Chondrocyte (in vitro differentiated cells): ENCODE measurements around the gene OR8B4. TPM values are rescaled to one million over a fixed set of nuclear protein-coding genes. Genes with fewer than 3 reads are reported as not detected.

ENCODE experiments used
- DNase-seq: peaks from one replicate; pipeline ENCODE4 v3.0.0; 2021; ENCODE audit warnings: mixed read lengths, low spot score
- H3K27ac Mint-ChIP-seq: one replicate; pipeline ENCODE4 v1.8.0; 2021; ENCODE audit warnings: mild to moderate bottlenecking, moderate library complexity, mixed read lengths; ENCODE audit not compliant: unreplicated experiment
- H3K27me3 Mint-ChIP-seq: 2 replicates; pipeline ENCODE4 v1.8.0; 2021; ENCODE audit warnings: low read depth, mixed read lengths
- H3K36me3 Mint-ChIP-seq: 2 replicates; pipeline ENCODE4 v1.8.0; 2021; ENCODE audit warnings: low read depth, mixed read lengths
- H3K4me1 Mint-ChIP-seq: 2 replicates; pipeline ENCODE4 v1.8.0; 2021; ENCODE audit warnings: low read depth, mild to moderate bottlenecking, mixed read lengths
- H3K4me3 Mint-ChIP-seq: one replicate; pipeline ENCODE4 v1.8.0; 2021; ENCODE audit warnings: mild to moderate bottlenecking, moderate library complexity, mixed read lengths; ENCODE audit not compliant: unreplicated experiment
- H3K9me3 Mint-ChIP-seq: 2 replicates; pipeline ENCODE4 v1.8.0; 2021; ENCODE audit warnings: low read depth, mixed read lengths
- total RNA-seq: library from RNA; stranded (reverse); gene quantifications from 3 replicates; pipeline ENCODE4 v1.2.1, GENCODE V29; 2021
- TF ChIP-seq, protein P1 (sequence below): fragments of 200-600 bp; sonication (generic); IDR thresholded peaks from 2 replicates; pipeline ENCODE4 v1.5.0; 2021; ENCODE audit warnings: antibody characterized with exemption, mild to moderate bottlenecking, moderate library complexity

OR8B4 gene
- total RNA-seq, 1 donor from 2014 or later, result not detected

DNA sequence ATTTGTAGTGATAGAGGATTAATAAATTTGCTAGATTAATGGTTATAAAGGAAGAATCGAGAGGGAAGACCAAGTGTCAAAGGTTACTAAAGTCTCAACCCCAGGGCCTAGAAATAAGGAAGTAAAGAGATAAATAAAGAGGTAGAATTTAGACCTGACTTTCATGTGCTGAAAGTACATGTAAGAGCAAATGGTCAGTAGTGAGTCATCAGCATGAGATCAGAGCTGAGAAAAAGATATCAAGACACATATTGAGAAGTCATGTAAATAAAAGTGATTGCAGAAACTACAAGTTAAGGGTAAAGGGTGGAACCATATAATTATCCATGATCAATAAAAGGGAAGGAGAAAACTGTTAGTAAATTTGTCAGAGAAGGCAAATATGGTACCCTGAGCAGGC is 22.2 kb upstream of the OR8B4 start:
- TF ChIP-seq, protein P1, sequence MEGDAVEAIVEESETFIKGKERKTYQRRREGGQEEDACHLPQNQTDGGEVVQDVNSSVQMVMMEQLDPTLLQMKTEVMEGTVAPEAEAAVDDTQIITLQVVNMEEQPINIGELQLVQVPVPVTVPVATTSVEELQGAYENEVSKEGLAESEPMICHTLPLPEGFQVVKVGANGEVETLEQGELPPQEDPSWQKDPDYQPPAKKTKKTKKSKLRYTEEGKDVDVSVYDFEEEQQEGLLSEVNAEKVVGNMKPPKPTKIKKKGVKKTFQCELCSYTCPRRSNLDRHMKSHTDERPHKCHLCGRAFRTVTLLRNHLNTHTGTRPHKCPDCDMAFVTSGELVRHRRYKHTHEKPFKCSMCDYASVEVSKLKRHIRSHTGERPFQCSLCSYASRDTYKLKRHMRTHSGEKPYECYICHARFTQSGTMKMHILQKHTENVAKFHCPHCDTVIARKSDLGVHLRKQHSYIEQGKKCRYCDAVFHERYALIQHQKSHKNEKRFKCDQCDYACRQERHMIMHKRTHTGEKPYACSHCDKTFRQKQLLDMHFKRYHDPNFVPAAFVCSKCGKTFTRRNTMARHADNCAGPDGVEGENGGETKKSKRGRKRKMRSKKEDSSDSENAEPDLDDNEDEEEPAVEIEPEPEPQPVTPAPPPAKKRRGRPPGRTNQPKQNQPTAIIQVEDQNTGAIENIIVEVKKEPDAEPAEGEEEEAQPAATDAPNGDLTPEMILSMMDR, result no peak
- Mint-ChIP-seq H3K36me3 (no peaks in the 10 kb centered on the region), H3K4me3 (no peak overlapping the region), H3K27ac (no peak overlapping the region), H3K9me3 (peaks cover 8% of the 10 kb centered on the region), H3K4me1 (no peaks in the 10 kb centered on the region), H3K27me3 (peaks cover 22% of the 10 kb centered on the region)
- DNase-seq, result no peak

DNA sequence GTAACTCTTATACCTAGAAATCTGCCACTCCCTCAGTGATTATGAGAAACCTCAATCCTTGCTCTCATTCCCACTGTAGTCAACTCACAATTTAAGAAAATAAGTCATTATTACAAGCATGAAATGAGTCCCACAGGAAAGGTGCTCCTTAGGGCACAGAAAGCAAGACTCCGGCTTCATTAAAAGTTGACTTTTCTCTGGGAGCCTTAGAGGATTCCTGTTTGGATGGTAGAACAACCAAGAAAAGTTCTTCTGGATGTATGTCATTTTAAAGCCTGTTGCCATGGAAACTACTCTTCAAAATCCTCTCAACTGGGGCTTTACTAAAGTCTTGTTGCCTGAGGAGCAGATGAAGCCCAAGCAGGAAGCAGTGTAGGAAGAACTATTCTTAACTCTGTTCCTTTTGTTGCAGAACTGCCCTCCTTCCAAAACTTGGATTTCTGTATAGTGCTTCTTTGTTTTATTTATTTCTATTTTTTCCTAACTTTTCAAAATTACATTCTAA is 21.0 kb upstream of the OR8B4 start, which contains the start of gene OR8B8:
TSS of gene OR8B8 (minus strand) at position 51 of the 505 bp plus-strand sequence. CDS start 4,611 bp downstream, outside the sequence.
- TF ChIP-seq, protein P1, result no peak
- H3K27me3 Mint-ChIP-seq, result peaks cover 24% of the 10 kb centered on the region
- H3K4me3 Mint-ChIP-seq, result no peak within 1 kb of the TSS
- H3K9me3 Mint-ChIP-seq, result no peaks in the 10 kb centered on the region
- H3K4me1 Mint-ChIP-seq, result no peaks in the 10 kb centered on the region
- H3K36me3 Mint-ChIP-seq, result no peaks in the 10 kb centered on the region
- DNase-seq, result no peak
- H3K27ac Mint-ChIP-seq, result no peak within 1 kb of the TSS

DNA sequence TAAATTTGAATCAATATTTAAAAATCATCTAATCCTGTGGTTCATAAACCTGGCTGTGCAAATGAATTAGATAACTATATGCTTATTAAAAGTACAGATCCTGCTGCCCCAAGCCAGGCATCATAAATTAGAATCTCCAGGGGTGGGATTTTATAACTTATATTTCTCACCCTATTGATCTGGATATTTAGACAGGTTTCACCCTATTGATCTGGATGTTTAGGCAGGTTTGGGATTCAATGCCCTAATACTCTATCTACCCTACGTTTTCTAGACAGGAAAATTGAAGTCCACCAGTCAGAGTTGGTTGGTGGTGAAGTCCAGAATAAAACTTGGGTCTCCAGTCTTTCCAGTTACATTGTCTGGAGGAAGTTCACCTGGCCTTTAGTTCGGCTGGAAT is 18.2 kb upstream of the OR8B4 start:
- TF ChIP-seq, protein P1, result no peak
- H3K27me3 Mint-ChIP-seq, result peaks cover 42% of the 10 kb centered on the region
- no peaks in the 10 kb centered on the region for H3K36me3 Mint-ChIP-seq
- no peaks in the 10 kb centered on the region for H3K4me1 Mint-ChIP-seq
- no peak for DNase-seq
- H3K9me3 Mint-ChIP-seq, result no peaks in the 10 kb centered on the region
- no peak overlapping the region for H3K27ac Mint-ChIP-seq
- H3K4me3 Mint-ChIP-seq, result no peak overlapping the region

DNA sequence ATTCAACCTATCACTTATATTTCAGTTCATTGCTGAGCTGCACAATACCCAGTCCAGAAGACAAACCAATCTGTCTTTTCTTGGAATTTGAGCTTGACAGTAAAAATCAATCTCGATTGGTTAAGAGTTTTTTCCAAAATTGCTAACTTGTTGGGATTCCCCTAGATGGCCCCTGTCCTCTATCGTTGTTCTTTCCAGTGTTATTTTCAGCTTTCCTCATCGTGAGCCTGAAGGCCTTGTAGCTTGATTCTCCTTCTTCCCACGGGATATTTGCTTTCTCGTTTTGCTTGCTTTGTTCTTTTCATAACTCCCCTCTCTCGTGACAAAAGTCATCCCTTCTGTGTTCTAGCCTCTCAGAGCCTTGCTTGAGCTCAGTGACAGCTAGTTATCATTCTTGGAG is 17.8 kb upstream of the OR8B4 start:
- Mint-ChIP-seq H3K27me3 (peaks cover 42% of the 10 kb centered on the region), H3K36me3 (no peaks in the 10 kb centered on the region)

DNA sequence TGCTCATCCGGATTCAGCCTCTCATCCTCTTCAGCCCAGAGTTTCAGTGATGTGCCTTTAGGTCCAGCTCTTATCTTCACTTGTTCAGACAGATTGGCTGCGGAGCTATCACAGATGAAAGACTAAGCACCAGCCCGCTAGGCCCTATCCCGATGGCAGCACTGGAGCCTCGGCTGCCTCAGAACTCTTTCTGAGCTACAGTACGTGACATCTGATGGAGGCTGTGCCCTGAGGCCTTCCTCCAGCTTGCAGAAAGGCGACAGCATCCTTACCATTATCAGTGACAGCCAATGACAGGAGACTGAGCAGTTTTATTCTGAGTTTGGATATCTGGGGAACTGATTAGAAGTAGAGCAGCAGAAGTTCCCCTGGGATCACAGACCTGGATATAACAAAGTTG is 16.8 kb upstream of the OR8B4 start:
- TF ChIP-seq, protein P1, result no peak
- no peaks in the 10 kb centered on the region for H3K4me1 Mint-ChIP-seq
- no peaks in the 10 kb centered on the region for H3K36me3 Mint-ChIP-seq
- no peak overlapping the region for H3K4me3 Mint-ChIP-seq
- H3K27ac Mint-ChIP-seq, result no peak overlapping the region
- no peak for DNase-seq
- H3K9me3 Mint-ChIP-seq, result no peaks in the 10 kb centered on the region
- peaks cover 47% of the 10 kb centered on the region for H3K27me3 Mint-ChIP-seq

More for the DNA sequence above, 17.8 kb upstream of the OR8B4 start:
- no peaks in the 10 kb centered on the region for H3K4me1 Mint-ChIP-seq
- H3K9me3 Mint-ChIP-seq, result no peaks in the 10 kb centered on the region
- DNase-seq, result no peak
- TF ChIP-seq, protein P1, result no peak
- H3K27ac Mint-ChIP-seq, result no peak overlapping the region
- no peak overlapping the region for H3K4me3 Mint-ChIP-seq
